DOHH2 (cell line): ENCODE results near the gene TMEM45A.

Experiments used
- EZH2phosphoT487 ChIP-seq: fragments of 200-600 bp; sonication (generic); IDR thresholded peaks from 2 replicates; pipeline ENCODE4 v1.6.1; 2017; ENCODE audit warnings: borderline replicate concordance, mild to moderate bottlenecking, antibody characterized with exemption, low read length, moderate library complexity, mixed read lengths
- TF ChIP-seq, protein P1 (sequence below): fragments of 200-600 bp; sonication (generic); IDR thresholded peaks from one replicate; pipeline ENCODE4 v1.5.1; 2014; ENCODE audit warnings: antibody characterized with exemption, mild to moderate bottlenecking, low read depth, low read length; ENCODE audit not compliant: poor library complexity, severe bottlenecking

DNA sequence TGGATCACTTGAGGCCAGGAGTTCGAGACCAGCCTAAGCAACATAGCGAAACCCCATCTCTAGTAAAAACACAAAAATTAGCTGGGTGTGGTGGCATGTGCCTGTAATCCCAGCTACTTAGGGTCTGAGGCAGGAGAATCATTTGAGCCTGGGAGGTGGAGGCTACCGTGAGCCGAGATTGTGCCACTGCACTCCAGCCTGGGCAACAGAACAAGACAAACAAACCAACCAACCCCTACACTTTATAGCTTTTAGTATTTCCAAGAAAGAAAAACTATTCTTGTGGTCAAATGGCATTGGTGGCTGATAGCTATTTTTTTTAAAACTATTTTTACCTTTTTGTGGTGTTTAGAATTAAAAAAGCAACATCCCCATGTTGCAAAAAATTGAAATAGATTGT lies 7.2 kb downstream of the TMEM45A start:
- TF ChIP-seq, protein P1, sequence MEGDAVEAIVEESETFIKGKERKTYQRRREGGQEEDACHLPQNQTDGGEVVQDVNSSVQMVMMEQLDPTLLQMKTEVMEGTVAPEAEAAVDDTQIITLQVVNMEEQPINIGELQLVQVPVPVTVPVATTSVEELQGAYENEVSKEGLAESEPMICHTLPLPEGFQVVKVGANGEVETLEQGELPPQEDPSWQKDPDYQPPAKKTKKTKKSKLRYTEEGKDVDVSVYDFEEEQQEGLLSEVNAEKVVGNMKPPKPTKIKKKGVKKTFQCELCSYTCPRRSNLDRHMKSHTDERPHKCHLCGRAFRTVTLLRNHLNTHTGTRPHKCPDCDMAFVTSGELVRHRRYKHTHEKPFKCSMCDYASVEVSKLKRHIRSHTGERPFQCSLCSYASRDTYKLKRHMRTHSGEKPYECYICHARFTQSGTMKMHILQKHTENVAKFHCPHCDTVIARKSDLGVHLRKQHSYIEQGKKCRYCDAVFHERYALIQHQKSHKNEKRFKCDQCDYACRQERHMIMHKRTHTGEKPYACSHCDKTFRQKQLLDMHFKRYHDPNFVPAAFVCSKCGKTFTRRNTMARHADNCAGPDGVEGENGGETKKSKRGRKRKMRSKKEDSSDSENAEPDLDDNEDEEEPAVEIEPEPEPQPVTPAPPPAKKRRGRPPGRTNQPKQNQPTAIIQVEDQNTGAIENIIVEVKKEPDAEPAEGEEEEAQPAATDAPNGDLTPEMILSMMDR: no peak
- no peak for TF ChIP-seq EZH2phosphoT487
